Measurements from ENCODE around the gene HIRIP3.

DNA sequence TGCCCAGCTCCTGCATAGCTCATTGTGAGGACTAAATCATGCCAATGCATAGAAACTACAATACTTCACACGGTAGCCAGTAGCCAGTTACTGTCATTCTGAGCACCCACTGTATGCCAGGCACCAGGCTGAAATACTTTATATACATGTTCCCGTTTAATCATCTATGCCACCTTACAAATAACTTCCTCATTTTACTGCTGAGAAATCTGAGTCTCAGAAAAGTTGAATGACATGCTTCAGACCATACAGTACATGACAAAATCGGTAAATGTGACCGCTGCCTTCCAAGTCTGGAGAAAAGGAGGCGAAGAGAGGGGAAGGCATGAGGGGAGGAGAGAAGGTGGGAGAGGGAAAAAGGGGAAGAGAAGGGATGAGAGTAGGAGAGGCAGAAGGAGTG is 44.8 kb upstream of the HIRIP3 start:
- TF ChIP-seq, protein P1, sequence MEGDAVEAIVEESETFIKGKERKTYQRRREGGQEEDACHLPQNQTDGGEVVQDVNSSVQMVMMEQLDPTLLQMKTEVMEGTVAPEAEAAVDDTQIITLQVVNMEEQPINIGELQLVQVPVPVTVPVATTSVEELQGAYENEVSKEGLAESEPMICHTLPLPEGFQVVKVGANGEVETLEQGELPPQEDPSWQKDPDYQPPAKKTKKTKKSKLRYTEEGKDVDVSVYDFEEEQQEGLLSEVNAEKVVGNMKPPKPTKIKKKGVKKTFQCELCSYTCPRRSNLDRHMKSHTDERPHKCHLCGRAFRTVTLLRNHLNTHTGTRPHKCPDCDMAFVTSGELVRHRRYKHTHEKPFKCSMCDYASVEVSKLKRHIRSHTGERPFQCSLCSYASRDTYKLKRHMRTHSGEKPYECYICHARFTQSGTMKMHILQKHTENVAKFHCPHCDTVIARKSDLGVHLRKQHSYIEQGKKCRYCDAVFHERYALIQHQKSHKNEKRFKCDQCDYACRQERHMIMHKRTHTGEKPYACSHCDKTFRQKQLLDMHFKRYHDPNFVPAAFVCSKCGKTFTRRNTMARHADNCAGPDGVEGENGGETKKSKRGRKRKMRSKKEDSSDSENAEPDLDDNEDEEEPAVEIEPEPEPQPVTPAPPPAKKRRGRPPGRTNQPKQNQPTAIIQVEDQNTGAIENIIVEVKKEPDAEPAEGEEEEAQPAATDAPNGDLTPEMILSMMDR (IDR thresholded peaks at IDR 0.05): no peak
- TF ChIP-seq TAF1 (IDR thresholded peaks at IDR 0.05; ENCODE audit: borderline replicate concordance, low read depth, low read length): no peak
- TF ChIP-seq EP300 (IDR thresholded peaks at IDR 0.05; ENCODE audit: borderline replicate concordance in 1 of 2, low read depth in 1 of 2, low read length in 1 of 2): no peak
- TF ChIP-seq POLR2AphosphoS5 (IDR thresholded peaks at IDR 0.05; ENCODE audit: low read depth, low read length): no peak
